HL-60/S4 (cell line): Measurements from ENCODE around the gene DUOX2.
"Not testable (repeated sequence)": the region's sequence is repeated elsewhere in the genome, so short reads cannot be mapped to it uniquely, and the experiment has no call there.

Experiments
- in situ Hi-C: fragments of 300-500 bp; cut with MboI; formaldehyde crosslinking; loops from 2 replicates; pipeline ENCODE4 v1.14.3; 2022; ENCODE audit warnings: low sequenced_read_pairs

Gene DUOX2

DNA sequence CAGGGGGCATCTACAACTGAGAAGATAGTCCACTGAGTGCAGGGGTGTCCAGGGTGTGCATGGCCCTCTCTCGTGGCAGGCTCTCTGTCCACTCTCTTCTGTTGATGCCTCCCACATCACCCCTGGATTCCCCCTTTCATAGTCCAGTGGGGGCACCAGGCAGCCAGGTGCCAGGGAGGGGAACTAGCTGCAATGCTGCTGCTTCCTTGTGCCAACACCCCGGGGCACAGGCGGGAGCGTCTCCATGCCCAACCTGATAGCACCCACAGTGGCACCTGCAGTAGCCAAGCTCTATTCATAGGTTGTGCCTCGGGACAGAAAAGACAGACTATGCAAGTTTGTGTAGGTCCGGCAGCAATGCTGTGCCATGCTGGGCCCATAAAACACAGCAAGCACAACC lies 11.7 kb downstream of the DUOX2 start:
- in situ Hi-C loops = no loop called here

DNA sequence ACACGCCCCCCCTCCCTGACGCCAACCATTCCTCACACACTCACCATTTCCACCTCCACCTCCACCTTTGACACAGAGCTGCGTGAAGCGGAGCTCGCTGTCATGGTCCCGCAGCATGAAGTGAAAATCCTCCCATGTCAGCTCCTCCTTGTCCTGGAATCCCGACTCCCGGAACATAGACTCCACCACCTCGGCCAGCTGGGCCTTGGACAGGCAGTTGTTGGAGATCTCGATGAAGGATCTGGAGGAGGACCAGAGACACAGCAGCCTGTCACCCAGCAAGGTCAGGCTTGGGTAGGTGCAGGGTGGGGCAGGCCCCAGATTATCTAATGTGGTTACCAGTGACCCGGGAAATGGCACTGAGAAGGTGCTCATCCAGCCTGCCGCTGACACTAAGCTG lies 12.2 kb downstream of the DUOX2 start:
- in situ Hi-C loops = no loop called here

DNA sequence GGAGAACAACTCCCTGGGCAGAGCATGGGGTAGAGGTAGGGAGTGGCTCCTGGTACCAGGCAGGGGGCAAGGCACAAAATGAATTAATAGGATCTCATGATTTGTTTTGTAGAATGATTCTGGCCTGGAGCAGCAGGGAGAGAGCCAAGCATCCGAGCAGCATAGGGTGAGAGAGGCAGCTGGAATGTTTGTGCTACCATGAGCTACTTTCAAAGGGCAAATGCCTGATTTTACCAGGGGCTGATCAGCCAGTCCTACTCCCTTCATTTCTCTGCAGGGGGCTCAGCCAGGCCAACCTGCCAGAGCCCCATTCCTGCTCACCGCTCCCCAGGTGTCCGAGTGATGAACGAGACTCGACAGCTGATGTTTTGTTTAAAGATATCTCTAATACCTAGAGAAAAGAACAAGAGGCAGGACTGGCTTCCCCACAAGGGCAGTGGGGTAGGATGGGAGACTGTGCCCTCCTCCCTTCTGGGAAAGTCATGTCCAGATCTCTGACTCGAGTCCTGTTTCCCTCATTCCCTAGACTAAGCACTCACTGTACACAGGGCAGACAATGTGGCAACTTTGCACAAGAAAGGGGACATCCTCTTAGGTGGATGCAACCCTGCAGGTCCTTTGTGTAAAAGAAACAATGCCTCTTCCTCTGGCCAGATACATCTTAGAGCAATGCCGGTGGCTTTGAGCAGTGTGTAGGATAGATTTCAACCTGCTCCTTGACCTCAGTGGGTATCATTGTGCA lies 12.9 kb downstream of the DUOX2 start:
- in situ Hi-C loops = no loop called here

- in situ Hi-C loops = no loop called here
These were observed 14.3 kb downstream of the DUOX2 start for GRCh38 chr15:45099549-45100165.

DNA sequence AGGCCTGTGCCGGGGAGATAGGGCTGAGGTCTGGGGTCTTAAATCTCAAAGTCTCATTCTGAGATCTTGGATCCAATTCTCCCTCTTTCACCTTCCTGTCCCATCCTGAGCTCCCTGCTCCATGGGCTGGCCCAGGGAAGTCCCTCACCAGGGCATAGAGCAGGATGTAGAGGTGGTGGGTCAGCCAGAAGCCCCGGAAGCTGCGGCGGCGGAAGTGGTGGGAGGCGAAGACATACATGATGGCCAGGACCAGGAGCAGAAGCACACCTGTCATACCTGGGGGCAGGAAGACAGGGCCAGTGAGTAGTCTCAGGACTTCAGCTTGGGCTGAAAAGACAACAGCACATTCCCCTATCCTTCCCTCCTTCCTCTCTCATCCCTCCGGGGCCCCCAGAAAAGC lies 16.5 kb downstream of the DUOX2 start:
- in situ Hi-C loops = no loop called here

- in situ Hi-C loops = no loop called here
These were observed 18.3 kb downstream of the DUOX2 start for GRCh38 chr15:45095661-45096060.

DNA sequence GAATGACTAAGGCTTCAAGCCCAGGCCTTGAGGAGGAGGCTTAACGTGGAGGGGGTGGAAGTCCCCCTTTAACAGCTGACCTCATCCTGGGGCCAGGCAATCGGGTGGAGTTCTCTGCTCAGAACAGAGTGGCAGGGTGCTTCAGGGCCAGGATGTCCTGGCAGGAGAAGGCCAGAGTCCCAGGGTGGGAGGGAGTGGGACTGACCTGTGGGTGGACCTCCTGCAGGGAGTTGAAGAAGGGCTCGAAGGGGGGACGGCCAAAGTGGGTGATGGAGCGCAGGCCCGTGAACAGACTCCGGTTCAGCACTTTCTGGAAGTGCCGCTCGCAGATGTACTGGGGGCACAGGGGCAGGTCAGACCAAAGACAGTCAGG lies 19.6 kb downstream of the DUOX2 start:
- in situ Hi-C loops = no loop called here

DNA sequence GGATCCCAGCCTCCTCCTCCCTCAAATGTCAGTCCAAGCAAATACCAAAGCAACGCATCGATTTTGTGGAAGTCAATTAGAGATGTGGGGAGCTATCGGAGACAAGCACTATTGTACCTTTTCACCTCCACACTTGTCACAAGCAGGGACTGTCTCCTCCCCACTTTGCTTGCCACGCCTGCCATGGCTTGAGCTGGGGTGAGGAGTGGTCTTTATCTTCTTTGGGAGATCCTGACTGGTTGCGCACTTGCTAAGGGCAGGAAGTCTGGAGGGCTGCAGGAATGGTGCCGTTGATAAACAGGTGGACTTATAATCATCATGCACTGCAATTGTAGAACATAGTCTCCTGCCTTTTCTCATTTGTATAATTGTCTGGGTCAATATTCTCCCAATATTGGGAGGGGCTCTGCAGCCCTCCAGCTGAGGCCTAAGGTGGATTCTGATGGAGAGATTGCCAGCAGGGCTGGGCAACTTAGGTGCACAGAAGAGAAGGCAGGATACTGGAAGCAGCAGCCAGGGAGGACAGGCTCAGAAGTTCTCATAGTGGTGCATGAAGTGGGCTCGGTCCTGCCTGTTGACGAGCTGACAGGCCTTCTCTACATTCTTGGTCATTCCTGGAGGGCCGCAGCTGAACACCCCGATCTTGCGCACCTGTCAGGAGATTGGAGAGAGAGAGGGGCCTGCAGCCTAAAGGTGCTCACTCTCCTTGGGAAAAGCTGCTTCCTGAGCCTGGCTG lies 20.2 kb downstream of the DUOX2 start:
- in situ Hi-C loops = no loop called here

GRCh38 chr15:45093013-45093412 lies 21.0 kb downstream of the DUOX2 start:
- in situ Hi-C loops = no loop called here

GRCh38 chr15:45091576-45091975 lies 22.4 kb downstream of the DUOX2 start:
- in situ Hi-C loops = no loop called here

DNA sequence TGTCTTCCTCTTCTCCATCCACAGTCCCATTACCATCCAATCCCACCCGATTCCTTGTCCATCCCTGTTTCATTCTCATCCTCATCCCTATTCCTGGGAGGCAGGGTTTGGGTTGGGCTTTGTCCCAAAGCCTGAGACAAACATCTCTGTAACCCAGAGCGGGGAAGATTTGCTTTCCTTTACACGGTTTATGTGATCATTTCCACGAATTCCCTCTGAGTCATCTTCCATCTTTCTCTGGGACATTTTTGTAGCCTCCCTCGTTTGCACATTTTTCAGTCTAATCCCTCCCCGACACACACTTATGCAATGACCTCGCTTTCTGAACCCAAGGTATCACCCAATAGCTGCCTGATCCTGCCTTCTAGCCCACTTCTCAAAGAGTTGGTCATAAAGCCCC lies 22.8 kb downstream of the DUOX2 start:
- in situ Hi-C loops = no loop called here

DNA sequence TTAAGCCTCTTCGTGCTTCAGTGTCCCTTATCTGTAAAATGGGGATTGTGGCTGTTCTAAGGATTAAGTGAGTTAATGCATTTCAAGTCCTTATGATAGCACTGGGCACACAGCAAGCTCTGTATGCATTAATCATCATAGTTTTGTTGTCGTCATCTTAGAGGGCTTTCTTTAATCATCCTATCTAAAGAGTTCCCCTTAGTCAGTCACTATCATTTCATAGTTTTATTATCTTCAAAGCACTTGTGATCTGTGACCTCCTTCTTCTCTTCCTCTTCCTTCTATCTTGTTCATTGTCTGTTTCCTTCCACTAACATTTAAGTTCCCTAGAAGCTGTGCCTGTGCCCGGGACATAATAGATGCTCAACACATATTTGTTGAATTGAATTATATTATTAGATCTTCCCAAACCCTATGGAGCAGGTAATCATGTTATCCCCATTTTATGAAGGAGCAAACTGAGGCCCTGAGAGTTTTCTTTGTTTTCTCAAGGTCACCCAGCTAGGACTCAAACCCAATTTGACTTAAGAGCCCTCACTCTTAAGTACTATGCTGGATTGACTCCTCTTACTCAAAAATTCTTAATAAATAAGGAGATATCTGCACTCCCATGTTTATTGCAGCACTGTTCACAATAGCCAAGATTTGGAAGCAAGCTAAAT lies 24.1 kb downstream of the DUOX2 start:
- in situ Hi-C loops = no loop called here

DNA sequence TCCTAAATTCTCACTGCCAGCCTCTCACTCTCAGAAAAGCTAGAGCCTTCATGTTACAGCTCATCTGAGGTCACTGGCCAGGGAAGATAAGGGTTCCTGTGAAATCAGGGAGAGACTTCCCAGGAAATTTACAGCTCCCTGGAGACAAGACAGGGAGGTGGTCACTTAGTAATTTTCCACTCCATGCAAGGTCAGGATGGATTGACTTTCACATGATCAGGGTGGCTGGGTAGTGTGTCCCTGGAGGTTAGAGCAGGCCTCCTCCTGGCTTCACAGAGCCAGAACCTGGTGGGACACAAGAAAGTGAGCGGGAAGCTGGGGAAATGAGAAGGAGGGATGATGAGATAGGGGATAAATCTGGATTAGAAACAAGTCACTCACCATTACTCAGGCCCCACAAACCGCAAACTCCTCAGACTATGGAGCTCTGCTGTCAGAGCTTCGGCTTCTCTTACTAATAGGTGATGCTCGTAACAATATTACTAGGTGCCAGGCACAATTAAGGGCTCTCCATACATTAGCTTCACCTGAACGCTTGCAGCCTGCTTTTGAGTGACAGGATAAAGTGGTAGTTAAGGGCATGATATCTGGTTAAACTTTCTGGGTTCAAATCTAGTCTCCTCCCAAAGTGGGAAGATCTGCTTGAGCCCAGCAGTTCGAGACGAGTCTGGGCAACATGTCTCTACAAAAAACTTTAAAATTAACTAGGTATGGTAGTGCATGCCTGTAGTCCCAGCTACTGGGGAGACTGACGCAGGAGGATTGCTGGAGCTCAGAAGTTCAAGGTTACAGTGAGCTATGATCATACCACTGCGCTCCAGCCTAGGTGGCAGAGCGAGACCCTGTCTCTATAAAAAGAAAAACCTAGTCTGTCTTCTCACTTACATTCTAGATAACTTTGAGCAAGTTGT lies 24.9 kb downstream of the DUOX2 start:
- in situ Hi-C loops = no loop called here

DNA sequence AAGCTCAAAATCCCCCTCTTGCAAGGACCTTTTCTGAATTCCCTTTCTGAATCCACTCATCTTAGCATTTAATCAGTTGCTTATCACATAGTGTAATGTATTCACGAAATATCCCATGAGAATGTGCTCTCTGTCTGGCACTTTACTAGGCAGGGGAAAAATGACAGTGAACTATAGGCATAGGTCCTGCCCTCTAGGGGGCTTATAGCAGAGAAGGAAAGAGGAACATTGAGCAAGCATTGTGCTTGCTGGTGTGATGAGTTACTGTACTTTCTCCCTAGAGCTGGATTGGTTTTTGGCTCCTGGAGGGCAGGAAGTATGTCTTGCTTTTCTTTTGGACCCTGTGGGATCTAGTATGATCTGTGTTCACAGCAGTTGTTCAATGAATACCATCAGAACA lies 26.5 kb downstream of the DUOX2 start:
- in situ Hi-C loops = no loop called here

DNA sequence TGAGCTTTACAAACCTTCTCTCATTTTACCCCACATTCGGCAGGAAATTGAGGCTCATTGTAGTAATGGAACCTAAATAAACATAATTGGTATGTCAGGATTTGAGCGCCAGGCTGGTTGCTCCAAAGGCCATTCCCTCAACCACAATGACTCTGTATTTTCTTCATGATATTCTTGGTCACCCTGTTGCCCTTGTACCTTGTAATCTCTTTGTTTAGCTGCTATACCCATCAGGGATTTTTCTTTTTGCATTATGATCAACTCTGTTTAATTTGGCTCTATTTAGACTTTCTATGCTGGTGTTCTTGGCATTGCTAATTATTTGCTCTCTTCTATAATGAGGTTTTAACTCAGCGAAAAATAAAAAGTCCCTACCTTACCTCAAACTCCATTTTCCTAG lies 29.8 kb downstream of the DUOX2 start:
- in situ Hi-C loops = no loop called here

GRCh38 chr15:45083223-45083622 lies 30.7 kb downstream of the DUOX2 start:
- in situ Hi-C loops = no loop called here

DNA sequence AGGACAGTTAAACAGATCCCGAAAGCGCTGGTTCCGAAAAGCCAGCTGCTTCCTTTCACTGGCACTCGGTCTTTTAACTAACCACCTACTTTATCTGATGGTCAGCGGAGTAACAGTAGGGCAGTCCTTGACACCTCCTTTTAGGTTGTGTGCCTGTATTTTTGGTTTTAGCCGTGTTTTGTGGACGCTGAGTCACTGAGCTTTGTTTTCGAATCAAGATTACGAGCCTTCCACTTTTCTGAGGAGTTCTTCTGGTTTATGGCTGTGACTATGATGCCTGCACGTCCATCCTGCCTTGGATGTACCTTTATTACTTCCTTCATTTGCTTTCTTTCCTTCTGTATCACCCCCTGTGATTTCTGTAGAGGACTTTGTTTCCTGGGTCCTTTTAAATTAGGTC lies 31.6 kb downstream of the DUOX2 start:
- in situ Hi-C loops = not testable (repeated sequence)

DNA sequence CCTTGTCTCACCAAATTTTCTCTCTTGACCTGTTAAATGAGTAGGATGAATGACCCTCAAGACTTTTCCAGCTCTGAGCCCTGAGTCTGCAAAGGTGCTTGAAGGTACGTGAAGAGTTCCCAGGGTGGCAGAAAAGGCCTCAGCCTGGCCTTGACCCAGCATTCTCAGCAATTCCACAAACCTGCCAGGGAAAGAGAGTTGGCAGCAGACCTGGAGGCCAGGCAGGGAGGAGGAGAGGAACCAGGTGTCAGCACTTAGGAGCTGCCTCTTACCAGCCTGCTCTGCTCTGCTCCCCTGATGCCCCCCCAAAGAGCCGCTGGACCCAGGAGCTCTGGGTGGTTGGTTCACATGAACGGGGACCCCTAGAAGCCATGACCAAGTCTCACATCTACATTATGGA lies 33.4 kb downstream of the DUOX2 start:
- in situ Hi-C loops = not testable (repeated sequence)

GRCh38 chr15:45079628-45080246 lies 34.2 kb downstream of the DUOX2 start:
- in situ Hi-C loops = not testable (repeated sequence)

DNA sequence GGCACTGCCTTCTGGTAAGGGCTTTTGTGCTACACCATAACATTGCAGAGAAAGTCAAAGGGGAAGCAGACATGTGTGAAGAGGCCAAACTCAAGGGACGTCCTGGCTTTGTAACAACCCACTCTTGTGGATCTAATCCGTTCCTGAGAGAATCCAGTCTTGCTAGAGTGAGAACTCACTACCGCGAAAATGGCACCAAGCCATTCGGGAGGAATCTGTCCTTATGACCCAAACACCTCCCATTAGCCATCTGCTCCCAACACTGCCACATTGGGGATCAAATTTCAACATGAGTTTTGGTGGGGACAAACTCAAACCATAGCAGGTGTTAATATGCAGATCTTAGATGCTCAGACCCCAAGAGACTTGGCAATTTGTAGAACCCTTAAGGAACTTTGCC lies 34.8 kb downstream of the DUOX2 start:
- in situ Hi-C loops = not testable (repeated sequence)
